ENCODE measurements around the gene TAL1. TPM values are rescaled to one million over a fixed set of nuclear protein-coding genes. Genes with fewer than 3 reads are reported as not detected.

TAL1 gene
- polyA plus RNA-seq, 1 of the 3 experiments (the other 2 are of a cell fraction), result not detected

GRCh38 chr1:47212636-47213229 is 19.3 kb downstream of the TAL1 start:
- WGBS (ENCODE audit: low lambda C conversion rate), result 43% methylated on average over 4 of the region's 4 CpGs
- Histone ChIP-seq H3K4me2 (no peak overlapping the region), H3K27ac (ENCODE audit: low read depth in 2 of 2, low read length in 1 of 2) (no peak overlapping the region), H3K36me3 (replicated peaks in 1 of 2; ENCODE audit: control insufficient read depth in 1 of 2, insufficient read depth in 2 of 2, low read length in 1 of 2) (no peaks in the 10 kb centered on the region), H3K9ac (no peak overlapping the region), H3K4me3 (ENCODE audit: low read depth in 2 of 2, low read length in 1 of 2) (no peak overlapping the region), H3K4me1 (ENCODE audit: control insufficient read depth in 1 of 2, insufficient read depth in 2 of 2, low read depth in 1 of 2, low read length in 1 of 2) (no peaks in the 10 kb centered on the region), H3F3A (replicated peaks; ENCODE audit: insufficient read depth) (no peaks in the 10 kb centered on the region), H4K20me1 (ENCODE audit: insufficient read depth) (no peaks in the 10 kb centered on the region), H3K27me3 (ENCODE audit: insufficient read depth) (no peaks in the 10 kb centered on the region; the same call in 1 of the 2 replicates), H3K9me3 (no peaks in the 10 kb centered on the region), H2AFZ (ENCODE audit: low read depth) (no peak overlapping the region), H3K9me2 (no peaks in the 10 kb centered on the region), H3K79me2 (ENCODE audit: insufficient read depth) (no peaks in the 10 kb centered on the region)
- DNase-seq, result no peak
- ChIA-PET POLR2A (no interaction called here), CTCF (interaction anchor here (0.7 to 2.5 kb wide), 3 partner anchors 19 to 40 kb away, joined by 3 to 15 read pairs (median 4); no protein-coding TSS in a partner anchor)
- TF ChIP-seq SMC3 (IDR thresholded peaks at IDR 0.05; ENCODE audit: low read depth, low read length) (no peak), JUND (IDR thresholded peaks at IDR 0.05) (no peak), MXI1 (IDR thresholded peaks at IDR 0.05; ENCODE audit: low read depth, low read length) (no peak)

DNA sequence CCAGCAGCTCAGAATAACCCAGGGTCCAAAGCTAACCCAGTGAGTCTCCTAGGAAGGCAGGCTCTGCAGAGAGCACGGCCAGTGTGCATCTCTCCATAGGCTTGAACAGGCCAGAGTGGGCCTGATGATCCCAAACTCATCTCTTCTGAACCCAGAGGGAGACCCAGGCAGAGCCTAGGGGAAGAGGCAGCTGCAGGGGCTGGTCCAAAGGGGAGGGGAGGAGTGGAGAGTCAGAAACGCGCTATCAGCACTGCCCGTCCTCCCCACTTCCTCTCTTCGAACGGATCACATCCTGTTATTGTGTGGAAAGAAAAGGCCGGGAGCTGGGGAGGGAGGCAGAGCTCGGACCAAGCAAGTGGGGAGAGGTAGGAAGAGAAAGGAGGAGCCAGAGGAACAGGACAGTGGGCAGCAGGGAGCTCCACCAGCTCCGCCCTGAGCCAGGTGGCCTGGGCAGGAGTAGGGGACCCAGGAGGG is 20.2 kb downstream of the TAL1 start:
- TF ChIP-seq, protein P1, sequence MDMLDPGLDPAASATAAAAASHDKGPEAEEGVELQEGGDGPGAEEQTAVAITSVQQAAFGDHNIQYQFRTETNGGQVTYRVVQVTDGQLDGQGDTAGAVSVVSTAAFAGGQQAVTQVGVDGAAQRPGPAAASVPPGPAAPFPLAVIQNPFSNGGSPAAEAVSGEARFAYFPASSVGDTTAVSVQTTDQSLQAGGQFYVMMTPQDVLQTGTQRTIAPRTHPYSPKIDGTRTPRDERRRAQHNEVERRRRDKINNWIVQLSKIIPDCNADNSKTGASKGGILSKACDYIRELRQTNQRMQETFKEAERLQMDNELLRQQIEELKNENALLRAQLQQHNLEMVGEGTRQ (IDR thresholded peaks at IDR 0.05; ENCODE audit: borderline replicate concordance, low read depth, low read length), result no peak
- no peak for TF ChIP-seq NFIC (IDR thresholded peaks at IDR 0.05; ENCODE audit: borderline replicate concordance)
- no peak for TF ChIP-seq NRF1 (IDR thresholded peaks at IDR 0.05; ENCODE audit: low read depth, low read length)
- no peak for TF ChIP-seq MEF2A (IDR thresholded peaks at IDR 0.05; ENCODE audit: borderline replicate concordance, low read depth)
- no peak for TF ChIP-seq TCF12 (IDR thresholded peaks at IDR 0.05)
- no peak for TF ChIP-seq MXI1 (IDR thresholded peaks at IDR 0.05; ENCODE audit: low read depth, low read length)
- no peak for TF ChIP-seq SIN3A (IDR thresholded peaks at IDR 0.05; ENCODE audit: borderline replicate concordance, low read depth, low read length)
- no peak for TF ChIP-seq FOXJ3 (CRISPR knock-in tag; IDR thresholded peaks at IDR 0.05)
- no peak for TF ChIP-seq EP300 (IDR thresholded peaks at IDR 0.05; ENCODE audit: borderline replicate concordance in 1 of 2, low read depth in 1 of 2, low read length in 1 of 2)
- TF ChIP-seq GATA2 (CRISPR knock-in tag; IDR thresholded peaks at IDR 0.05), result no peak
- no peak for TF ChIP-seq POLR2AphosphoS5 (IDR thresholded peaks at IDR 0.05; ENCODE audit: low read depth, low read length)
- no peak for TF ChIP-seq RFX5 (IDR thresholded peaks at IDR 0.05; ENCODE audit: low read length)
- no peak for TF ChIP-seq GABPA (IDR thresholded peaks at IDR 0.05; ENCODE audit: low read depth)
- no peak for TF ChIP-seq SMC3 (IDR thresholded peaks at IDR 0.05; ENCODE audit: low read depth, low read length)
- TF ChIP-seq, protein P2, sequence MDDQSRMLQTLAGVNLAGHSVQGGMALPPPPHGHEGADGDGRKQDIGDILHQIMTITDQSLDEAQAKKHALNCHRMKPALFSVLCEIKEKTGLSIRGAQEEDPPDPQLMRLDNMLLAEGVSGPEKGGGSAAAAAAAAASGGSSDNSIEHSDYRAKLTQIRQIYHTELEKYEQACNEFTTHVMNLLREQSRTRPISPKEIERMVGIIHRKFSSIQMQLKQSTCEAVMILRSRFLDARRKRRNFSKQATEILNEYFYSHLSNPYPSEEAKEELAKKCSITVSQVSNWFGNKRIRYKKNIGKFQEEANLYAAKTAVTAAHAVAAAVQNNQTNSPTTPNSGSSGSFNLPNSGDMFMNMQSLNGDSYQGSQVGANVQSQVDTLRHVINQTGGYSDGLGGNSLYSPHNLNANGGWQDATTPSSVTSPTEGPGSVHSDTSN (IDR thresholded peaks at IDR 0.05), result no peak
- TF ChIP-seq ZBTB33 (IDR thresholded peaks at IDR 0.05; ENCODE audit: borderline replicate concordance, low read depth), result no peak
- TF ChIP-seq YY1 (IDR thresholded peaks at IDR 0.05; ENCODE audit: low read depth), result no peak
- no peak for TF ChIP-seq FOXM1 (IDR thresholded peaks at IDR 0.05; ENCODE audit: low read depth)
- no peak for TF ChIP-seq CTCF (IDR thresholded peaks at IDR 0.05)
- H3K9me2 ChIP-seq, result no peaks in the 10 kb centered on the region
- no peaks in the 10 kb centered on the region for H4K20me1 ChIP-seq (ENCODE audit: insufficient read depth)
- POLR2A ChIA-PET, result no interaction called here
- CTCF ChIA-PET, result interaction anchor here (0.7 to 2.5 kb wide), 3 partner anchors 19 to 41 kb away, joined by 3 to 15 read pairs (median 4); no protein-coding TSS in a partner anchor
- H3F3A ChIP-seq (replicated peaks; ENCODE audit: insufficient read depth), result no peaks in the 10 kb centered on the region
- 75% methylated on average over 8 of the region's 9 CpGs for WGBS (ENCODE audit: low lambda C conversion rate)
- H3K27ac ChIP-seq (ENCODE audit: low read depth in 2 of 2, low read length in 1 of 2), result no peak overlapping the region
- no peaks in the 10 kb centered on the region for H3K4me1 ChIP-seq (ENCODE audit: control insufficient read depth in 1 of 2, insufficient read depth in 2 of 2, low read depth in 1 of 2, low read length in 1 of 2)
- DNase-seq, result no peak
- H3K9me3 ChIP-seq, result no peaks in the 10 kb centered on the region
- no peaks in the 10 kb centered on the region; the same call in 1 of the 2 replicates for H3K27me3 ChIP-seq (ENCODE audit: insufficient read depth)
- H2AFZ ChIP-seq (ENCODE audit: low read depth), result no peak overlapping the region
- H3K79me2 ChIP-seq (ENCODE audit: insufficient read depth), result no peaks in the 10 kb centered on the region
- H3K4me3 ChIP-seq (ENCODE audit: low read depth in 2 of 2, low read length in 1 of 2), result no peak overlapping the region
- H3K9ac ChIP-seq, result no peak overlapping the region
- H3K4me2 ChIP-seq, result no peak overlapping the region
- no peaks in the 10 kb centered on the region for H3K36me3 ChIP-seq (replicated peaks in 1 of 2; ENCODE audit: control insufficient read depth in 1 of 2, insufficient read depth in 2 of 2, low read length in 1 of 2)

Data from SK-N-SH (cell line).